WTC11 (cell line): ENCODE data around the gene NOC3L. TPM values are rescaled to one million over a fixed set of nuclear protein-coding genes. Genes with fewer than 3 reads are reported as not detected.

Experiments
- AR ChIP-seq: fragments of 250-450 bp; sonication (Bioruptor Pico); IDR thresholded peaks from 2 replicates; pipeline ENCODE4 v1.9.0; 2021; ENCODE audit warnings: mild to moderate bottlenecking
- ARID4B ChIP-seq: sonication (generic); formaldehyde crosslinking; IDR thresholded peaks from 2 replicates; pipeline ENCODE4 v1.8.0; 2023; ENCODE audit warnings: missing genetic modification reagents, mild to moderate bottlenecking, borderline replicate concordance
- CTCF ChIP-seq: fragments of 200-600 bp; IDR thresholded peaks from 2 replicates; pipeline ENCODE4 v1.8.0; 2022; ENCODE audit warnings: antibody characterized with exemption
- E2F5 ChIP-seq: sonication (generic); formaldehyde crosslinking; IDR thresholded peaks from 2 replicates; pipeline ENCODE4 v1.8.1; 2022; ENCODE audit warnings: mild to moderate bottlenecking, moderate library complexity, missing genetic modification reagents
- ESRRA ChIP-seq: sonication (generic); formaldehyde crosslinking; IDR thresholded peaks from 2 replicates; pipeline ENCODE4 v1.8.1; 2022; ENCODE audit warnings: mild to moderate bottlenecking, missing genetic modification reagents, borderline replicate concordance
- IRF1 ChIP-seq: sonication (generic); formaldehyde crosslinking; IDR thresholded peaks from 2 replicates; pipeline ENCODE4 v1.8.0; 2023; ENCODE audit warnings: missing genetic modification reagents
- IRF2 ChIP-seq: sonication (generic); formaldehyde crosslinking; IDR thresholded peaks from 2 replicates; pipeline ENCODE4 v1.8.0; 2022; ENCODE audit warnings: low read depth, missing genetic modification reagents, borderline replicate concordance
- JUN ChIP-seq: sonication (generic); formaldehyde crosslinking; IDR thresholded peaks from 2 replicates; pipeline ENCODE4 v1.8.0; 2023; ENCODE audit warnings: mild to moderate bottlenecking, missing genetic modification reagents
- KAT7 ChIP-seq: sonication (generic); formaldehyde crosslinking; IDR thresholded peaks from 2 replicates; pipeline ENCODE4 v1.8.1; 2023; ENCODE audit warnings: missing genetic modification reagents, mild to moderate bottlenecking, borderline replicate concordance
- MAX ChIP-seq: sonication (generic); formaldehyde crosslinking; IDR thresholded peaks from 2 replicates; pipeline ENCODE4 v1.8.0; 2022; ENCODE audit warnings: mild to moderate bottlenecking, missing genetic modification reagents
- MXD4 ChIP-seq: fragments of 250-450 bp; sonication (Bioruptor Pico); IDR thresholded peaks from 2 replicates; pipeline ENCODE4 v1.8.0; 2021; ENCODE audit warnings: mild to moderate bottlenecking, moderate library complexity, borderline replicate concordance
- MYBL2 ChIP-seq: sonication (generic); formaldehyde crosslinking; IDR thresholded peaks from 2 replicates; pipeline ENCODE4 v1.8.1; 2023; ENCODE audit warnings: mild to moderate bottlenecking, moderate library complexity, missing genetic modification reagents
- NFATC4 ChIP-seq: fragments of 250-450 bp; sonication (Bioruptor Pico); IDR thresholded peaks from 2 replicates; pipeline ENCODE4 v1.9.0; 2021; ENCODE audit warnings: mild to moderate bottlenecking
- NR1H2 ChIP-seq: sonication (generic); formaldehyde crosslinking; IDR thresholded peaks from 2 replicates; pipeline ENCODE4 v1.9.0; 2021; ENCODE audit warnings: mild to moderate bottlenecking, moderate library complexity, missing genetic modification reagents
- OVOL2 ChIP-seq: fragments of 250-450 bp; sonication (Bioruptor Pico); IDR thresholded peaks from 2 replicates; pipeline ENCODE4 v1.9.0; 2021; ENCODE audit warnings: mild to moderate bottlenecking, borderline replicate concordance
- SMAD3 ChIP-seq: sonication (generic); formaldehyde crosslinking; IDR thresholded peaks from 2 replicates; pipeline ENCODE4 v1.8.0; 2022; ENCODE audit warnings: missing genetic modification reagents, mild to moderate bottlenecking, borderline replicate concordance
- SP1 ChIP-seq: sonication (generic); formaldehyde crosslinking; conservative IDR thresholded peaks from 2 replicates; pipeline ENCODE4 v1.8.1; 2022; ENCODE audit warnings: missing genetic modification reagents
- STAT6 ChIP-seq: sonication (generic); formaldehyde crosslinking; conservative IDR thresholded peaks from 2 replicates; pipeline ENCODE4 v1.8.1; 2023; ENCODE audit warnings: mild to moderate bottlenecking, low read depth, missing genetic modification reagents, moderate library complexity
- TP53 ChIP-seq: sonication (generic); formaldehyde crosslinking; IDR thresholded peaks from 2 replicates; pipeline ENCODE4 v1.8.1; 2023; ENCODE audit warnings: mild to moderate bottlenecking, missing genetic modification reagents
- ZBTB21 ChIP-seq: sonication (generic); formaldehyde crosslinking; IDR thresholded peaks from 2 replicates; pipeline ENCODE4 v1.8.1; 2023; ENCODE audit warnings: mild to moderate bottlenecking, missing genetic modification reagents, borderline replicate concordance
- ZNF121 ChIP-seq: sonication (generic); formaldehyde crosslinking; IDR thresholded peaks from 2 replicates; pipeline ENCODE4 v1.8.0; 2023; ENCODE audit warnings: missing genetic modification reagents
- ZNF423 ChIP-seq: fragments of 250-450 bp; sonication (Bioruptor Pico); IDR thresholded peaks from 2 replicates; pipeline ENCODE4 v2.1.2; 2022; ENCODE audit warnings: mild to moderate bottlenecking, moderate library complexity
- ZNF512 ChIP-seq: sonication (generic); formaldehyde crosslinking; IDR thresholded peaks from 2 replicates; pipeline ENCODE4 v1.8.1; 2022; ENCODE audit warnings: missing genetic modification reagents, borderline replicate concordance
- ZNF671 ChIP-seq: fragments of 250-450 bp; sonication (Bioruptor Pico); IDR thresholded peaks from 2 replicates; pipeline ENCODE4 v1.8.0; 2021; ENCODE audit warnings: mild to moderate bottlenecking
- total RNA-seq: library from RNA; stranded (reverse); gene quantifications from 3 replicates; pipeline ENCODE4 v1.2.3, GENCODE V29; 2021

NOC3L gene
- total RNA-seq, 1 experiment from 2014 or later = 26.1 TPM

- TF ChIP-seq STAT6 (CRISPR knock-in tag) = no peak
- peak; percentile 61; the same call in 1 of the 2 replicates for TF ChIP-seq TP53
- peak; percentile 86; the same call in 1 of the 2 replicates for TF ChIP-seq KAT7
- peak; percentile 71 for TF ChIP-seq MYBL2
- no peak for TF ChIP-seq IRF2 (CRISPR knock-in tag)
- TF ChIP-seq ZNF512 = no peak
- TF ChIP-seq MXD4 (CRISPR knock-in tag) = no peak
- TF ChIP-seq MAX (CRISPR knock-in tag) = peak; percentile 89
- no peak for TF ChIP-seq ZNF121 (CRISPR knock-in tag)
- TF ChIP-seq OVOL2 (CRISPR knock-in tag) = no peak
- TF ChIP-seq IRF1 (CRISPR knock-in tag) = peak; percentile 38; the same call in 1 of the 2 replicates
- TF ChIP-seq SP1 (CRISPR knock-in tag) = peak; percentile 68; the same call in 1 of the 2 replicates
- TF ChIP-seq ESRRA (CRISPR knock-in tag) = no peak
- TF ChIP-seq E2F5 (CRISPR knock-in tag) = no peak
- TF ChIP-seq ARID4B (CRISPR knock-in tag) = peak; percentile 30; the same call in 1 of the 2 replicates
- no peak for TF ChIP-seq CTCF
- no peak for TF ChIP-seq ZNF423 (CRISPR knock-in tag)
- TF ChIP-seq NR1H2 (CRISPR knock-in tag) = no peak
- TF ChIP-seq SMAD3 (CRISPR knock-in tag) = no peak
- no peak for TF ChIP-seq NFATC4 (CRISPR knock-in tag)
- peak; percentile 15; the same call in 1 of the 2 replicates for TF ChIP-seq ZBTB21 (CRISPR knock-in tag)
- TF ChIP-seq ZNF671 (CRISPR knock-in tag) = no peak
- no peak for TF ChIP-seq AR (CRISPR knock-in tag)
- 0 out of 2 replicates have a peak, but pooled peaks have one; percentile 16 for TF ChIP-seq JUN (CRISPR knock-in tag)
Observed at GRCh38 chr10:94402204-94402842, 39.6 kb upstream of the NOC3L start, which contains the start of gene TBC1D12 (continued).
